GM08714 (cell line): ENCODE data around the gene OR2J1.
"Not testable (repeated sequence)": the region's sequence is repeated elsewhere in the genome, so short reads cannot be mapped to it uniquely, and the experiment has no call there.

ENCODE experiments used
- H3K4me3 ChIP-seq: fragments of 200-500 bp; sonication (Bioruptor generic); 2 replicates; pipeline ENCODE4 v1.5.1; 2014; ENCODE audit warnings: mild to moderate bottlenecking, low read length, inconsistent platforms
- ZNF274 ChIP-seq: IDR thresholded peaks from 2 replicates; pipeline ENCODE4 v1.6.1; 2012; ENCODE audit warnings: mild to moderate bottlenecking, low read depth, low read length

The OR2J1 gene

GRCh38 chr6:29099190-29099589 lies at the start of gene OR2J1:
Gene OR2J1 (plus strand): TSS chr6:29099490. CDS start chr6:29100943, 1,453 bp downstream.
- H3K4me3 ChIP-seq = no peak within 1 kb of the TSS
- no peak for TF ChIP-seq ZNF274

GRCh38 chr6:29051680-29052079 lies 47.6 kb upstream of the OR2J1 start:
- TF ChIP-seq ZNF274 = no peak
- H3K4me3 ChIP-seq = no peak overlapping the region

- TF ChIP-seq ZNF274 = no peak
- no peak overlapping the region for H3K4me3 ChIP-seq
These were observed 27.2 kb upstream of the OR2J1 start for GRCh38 chr6:29071831-29072723.

GRCh38 chr6:29079203-29079602 lies 20.1 kb upstream of the OR2J1 start:
- no peak overlapping the region for H3K4me3 ChIP-seq
- no peak for TF ChIP-seq ZNF274

GRCh38 chr6:29081312-29081711 lies 18.0 kb upstream of the OR2J1 start:
- no peak overlapping the region for H3K4me3 ChIP-seq
- no peak for TF ChIP-seq ZNF274

GRCh38 chr6:29082457-29082856 lies 16.8 kb upstream of the OR2J1 start:
- TF ChIP-seq ZNF274 = no peak
- no peak overlapping the region for H3K4me3 ChIP-seq

- no peak for TF ChIP-seq ZNF274
- H3K4me3 ChIP-seq = no peak within 1 kb of the TSS
These were observed 12.1 kb upstream of the OR2J1 start, which contains the start of gene OR2B3 for GRCh38 chr6:29087213-29087612. Gene OR2B3 (minus strand): TSS chr6:29087313. CDS start chr6:29087248, 65 bp downstream.

GRCh38 chr6:29092957-29093356 lies 6.3 kb upstream of the OR2J1 start:
- no peak for TF ChIP-seq ZNF274
- H3K4me3 ChIP-seq = no peak overlapping the region

GRCh38 chr6:29097803-29098202 lies 1.5 kb upstream of the OR2J1 start:
- H3K4me3 ChIP-seq = no peak overlapping the region
- no peak for TF ChIP-seq ZNF274

GRCh38 chr6:29107758-29108157 lies 8.5 kb downstream of the OR2J1 start, which contains the start of gene OR2J3:
Gene OR2J3 (plus strand): TSS chr6:29108058. CDS start chr6:29111891, 3,833 bp downstream.
- no peak for TF ChIP-seq ZNF274
- H3K4me3 ChIP-seq = no peak within 1 kb of the TSS

GRCh38 chr6:29112135-29112534 lies 12.8 kb downstream of the OR2J1 start:
- H3K4me3 ChIP-seq = no peak overlapping the region
- no peak for TF ChIP-seq ZNF274

GRCh38 chr6:29114964-29115363 lies 15.7 kb downstream of the OR2J1 start:
- not testable (repeated sequence) for H3K4me3 ChIP-seq

- H3K4me3 ChIP-seq = no peak overlapping the region
- TF ChIP-seq ZNF274 = no peak
These were observed 30.2 kb downstream of the OR2J1 start for GRCh38 chr6:29129326-29130012.

GRCh38 chr6:29130644-29131043 lies 31.4 kb downstream of the OR2J1 start:
- TF ChIP-seq ZNF274 = no peak
- no peak overlapping the region for H3K4me3 ChIP-seq

- no peak overlapping the region for H3K4me3 ChIP-seq
- TF ChIP-seq ZNF274 = no peak
These were observed 32.4 kb downstream of the OR2J1 start for GRCh38 chr6:29131691-29132090.

GRCh38 chr6:29137724-29138123 lies 38.4 kb downstream of the OR2J1 start:
- no peak for TF ChIP-seq ZNF274
- no peak overlapping the region for H3K4me3 ChIP-seq
